ENCODE results near the gene NFASC.

DNA sequence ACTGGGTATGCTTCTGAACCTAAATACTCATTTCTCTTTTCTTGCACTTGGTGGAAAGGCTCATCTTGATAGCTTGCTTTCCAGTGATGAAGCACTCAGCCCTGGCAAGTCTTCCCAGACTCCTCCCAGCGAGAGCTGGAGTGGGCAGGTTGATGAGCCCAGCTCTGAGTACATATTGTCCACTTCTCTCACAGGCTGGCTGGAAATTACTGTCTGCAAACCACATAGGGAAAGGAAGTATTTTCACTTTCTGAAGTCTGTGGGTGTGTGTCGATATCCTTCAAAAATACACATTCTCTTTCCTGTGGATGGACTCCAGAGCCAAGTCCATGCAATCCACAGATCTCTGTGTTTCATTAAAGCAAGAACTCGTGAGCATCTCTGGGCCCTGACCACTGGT is 133.7 kb downstream of the NFASC start:
- TF ChIP-seq EP300 (IDR thresholded peaks at IDR 0.05) = no peak
- no peak for TF ChIP-seq CTCF (IDR thresholded peaks at IDR 0.05)
- no peak for TF ChIP-seq POLR2A (IDR thresholded peaks at IDR 0.05)
- TF ChIP-seq POLR2AphosphoS5 (IDR thresholded peaks at IDR 0.05) = no peak

Measured in suprapubic skin (tissue), 4 donors.